Endodermal cell (in vitro differentiated cells): ENCODE measurements around the gene ANO1. TPM values are rescaled to one million over a fixed set of nuclear protein-coding genes. Genes with fewer than 3 reads are reported as not detected.
A peak's percentile ranks its signal among the peaks of the same experiment; 100 is the strongest.

ENCODE experiments used
- DNase-seq: peaks from one replicate; pipeline ENCODE4 v3.0.0-alpha.2; 2017
- H3K27ac ChIP-seq: 2 replicates; pipeline ENCODE4 v1.5.1; 2013; ENCODE audit warnings: mild to moderate bottlenecking, low read depth, low read length, moderate library complexity
- H3K27me3 ChIP-seq: 2 replicates; pipeline ENCODE4 v1.6.1; 2013; ENCODE audit warnings: mild to moderate bottlenecking, low read length, moderate library complexity; ENCODE audit not compliant: insufficient read depth, control insufficient read depth, poor library complexity, severe bottlenecking
- H3K36me3 ChIP-seq: 2 replicates; pipeline ENCODE4 v1.7.0; 2013; ENCODE audit warnings: mild to moderate bottlenecking, low read length, moderate library complexity; ENCODE audit not compliant: control insufficient read depth, insufficient read depth
- H3K4me1 ChIP-seq: one replicate; pipeline ENCODE4 v1.7.0; 2013; ENCODE audit warnings: low read length; ENCODE audit not compliant: control insufficient read depth, insufficient read depth
- H3K4me3 ChIP-seq: 2 replicates; pipeline ENCODE4 v1.5.1; 2013; ENCODE audit warnings: mild to moderate bottlenecking, low read length, moderate library complexity
- H3K9ac ChIP-seq: 2 replicates; pipeline ENCODE4 v1.6.1; 2013; ENCODE audit warnings: mild to moderate bottlenecking, low read length, moderate library complexity; ENCODE audit not compliant: poor library complexity, severe bottlenecking; ENCODE audit errors: extremely low read depth
- H3K9me3 ChIP-seq: 2 replicates; pipeline ENCODE4 v1.6.1; 2013; ENCODE audit warnings: mild to moderate bottlenecking, low read length, moderate library complexity; ENCODE audit not compliant: control insufficient read depth
- H3K27ac Mint-ChIP-seq: 2 replicates; pipeline ENCODE4 v1.8.0; 2020; ENCODE audit warnings: mixed read lengths
- H3K27me3 Mint-ChIP-seq: 2 replicates; pipeline ENCODE4 v1.8.0; 2021; ENCODE audit warnings: mild to moderate bottlenecking, mixed read lengths; ENCODE audit not compliant: insufficient read depth
- H3K36me3 Mint-ChIP-seq: 2 replicates; pipeline ENCODE4 v1.8.0; 2020; ENCODE audit warnings: low read depth, mixed read lengths
- H3K4me1 Mint-ChIP-seq: 2 replicates; pipeline ENCODE4 v1.8.0; 2020; ENCODE audit warnings: mixed read lengths
- H3K4me3 Mint-ChIP-seq: 2 replicates; pipeline ENCODE4 v1.8.0; 2020; ENCODE audit warnings: mild to moderate bottlenecking, moderate library complexity, mixed read lengths
- H3K9me3 Mint-ChIP-seq: 2 replicates; pipeline ENCODE4 v1.8.0; 2020; ENCODE audit warnings: mild to moderate bottlenecking, mixed read lengths
- CTCF ChIP-seq: fragments of 200-600 bp; sonication (generic); conservative IDR thresholded peaks from 2 replicates; pipeline ENCODE4 v1.5.0; 2021; ENCODE audit warnings: antibody characterized with exemption, mild to moderate bottlenecking
- WGBS, 2 experiments: methylation state at CpG; one replicate each; pipeline versions ENCODE4 v1.1.5 to v1.1.7; 2013; ENCODE audit warnings: missing lambda C conversion rate in 2 of 2, mixed read lengths in 1 of 2; ENCODE audit not compliant: insufficient coverage in 1 of 2, insufficient read length in 1 of 2; 5-methylcytosine and 5-hydroxymethylcytosine counted together
- total RNA-seq, 2 donors: library from RNA; stranded (reverse); fragmentation: NEBNext Ultra II Directional in 1 of 2; extraction: Animal tissue kit (Norgen Biotek cat#: 25700) in 1 of 2; gene quantifications; 2 replicates in 1 of 2; 3 replicates in 1 of 2; pipeline ENCODE4 v1.2.1, GENCODE V29; 2021

Gene ANO1
- total RNA-seq, 2 donors from 2014 or later: 3.0 to 7.7 TPM

- H3K4me1 ChIP-seq: no peaks in the 10 kb centered on the region
- no peaks in the 10 kb centered on the region for H3K36me3 ChIP-seq
- no peak overlapping the region for H3K4me3 Mint-ChIP-seq
- H3K4me1 Mint-ChIP-seq: peaks cover 2% of the 10 kb centered on the region
- no peak overlapping the region for H3K9ac ChIP-seq
- no peaks in the 10 kb centered on the region for H3K9me3 ChIP-seq
- H3K4me3 ChIP-seq: no peak overlapping the region
- no peaks in the 10 kb centered on the region for H3K36me3 Mint-ChIP-seq
- H3K27ac Mint-ChIP-seq: no peak overlapping the region
- H3K27me3 Mint-ChIP-seq: peaks cover 36% of the 10 kb centered on the region
- H3K27ac ChIP-seq: no peak overlapping the region
- H3K27me3 ChIP-seq: peaks cover 43% of the 10 kb centered on the region
- 89% methylated on average over 4 of the region's 4 CpGs for WGBS, 2 experiments
- DNase-seq: peak; percentile 70
- H3K9me3 Mint-ChIP-seq: no peaks in the 10 kb centered on the region
- TF ChIP-seq CTCF: peak; percentile 81
Observed at GRCh38 chr11:70082829-70083228, 4.7 kb downstream of the ANO1 start.

GRCh38 chr11:70084046-70084984 is 6.2 kb downstream of the ANO1 start:
- TF ChIP-seq CTCF: no peak

DNA sequence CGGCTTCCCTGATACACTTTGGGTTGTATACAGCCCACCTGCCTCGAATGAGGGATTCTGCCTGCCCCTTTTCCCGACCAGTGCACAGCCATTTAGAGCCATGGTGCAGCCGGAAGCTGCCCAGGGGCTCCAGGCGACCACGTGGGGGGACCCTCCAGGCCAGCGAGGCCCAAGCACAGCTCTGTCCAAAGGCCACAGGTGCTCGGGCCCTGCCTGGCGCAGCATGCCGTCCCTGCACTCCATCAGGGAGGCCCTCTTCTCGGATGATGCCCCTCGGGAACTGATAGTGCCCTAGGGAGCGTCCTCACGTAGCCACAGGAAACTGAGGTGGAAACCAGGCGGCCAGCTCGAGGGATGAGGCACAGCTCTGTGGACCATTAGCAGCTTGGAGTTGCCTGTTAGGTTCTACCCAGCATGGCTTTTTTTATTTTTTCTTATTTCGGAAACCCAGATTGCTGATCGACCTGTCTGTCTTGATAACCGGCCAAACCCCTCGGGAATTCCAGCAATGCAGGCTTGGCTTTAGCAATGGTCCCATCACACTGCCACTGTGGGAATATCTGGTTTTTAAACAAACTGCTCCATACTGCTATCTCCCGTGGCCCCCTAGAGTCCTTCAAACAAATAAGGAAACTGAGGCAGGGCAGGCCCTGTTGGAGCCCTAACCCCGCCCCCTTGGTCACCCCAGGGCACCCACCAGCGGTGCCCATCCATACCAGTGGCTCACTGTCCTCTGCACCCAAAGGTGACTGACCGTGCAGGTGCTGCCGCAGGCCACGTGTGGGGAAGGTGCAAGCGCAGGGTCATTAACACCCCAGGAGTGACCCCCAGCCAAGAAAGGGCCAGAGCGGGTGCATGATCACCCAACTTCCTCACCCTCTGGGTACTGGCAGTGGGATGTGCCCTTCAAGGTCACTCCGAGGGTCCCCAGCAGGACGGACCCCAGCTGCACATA is 8.0 kb downstream of the ANO1 start:
- no peak for TF ChIP-seq CTCF
- Histone ChIP-seq H3K9ac (no peak overlapping the region), H3K27ac (no peak overlapping the region), H3K27me3 (peaks cover 12% of the 10 kb centered on the region), H3K4me3 (no peak overlapping the region), H3K36me3 (no peaks in the 10 kb centered on the region), H3K4me1 (peaks cover 5% of the 10 kb centered on the region), H3K9me3 (no peaks in the 10 kb centered on the region)
- 91 to 94% methylated on average over 22 to 30 of the region's 30 CpGs for WGBS, 2 experiments
- no peak for DNase-seq
- H3K4me3 Mint-ChIP-seq: no peak overlapping the region
- H3K36me3 Mint-ChIP-seq: no peaks in the 10 kb centered on the region
- H3K27ac Mint-ChIP-seq: no peak overlapping the region
- H3K9me3 Mint-ChIP-seq: no peaks in the 10 kb centered on the region
- H3K4me1 Mint-ChIP-seq: peaks cover 9% of the 10 kb centered on the region
- peaks cover 13% of the 10 kb centered on the region for H3K27me3 Mint-ChIP-seq

More at GRCh38 chr11:70084046-70084984, 6.2 kb downstream of the ANO1 start:
- no peak overlapping the region for H3K4me3 Mint-ChIP-seq
- no peaks in the 10 kb centered on the region for H3K9me3 Mint-ChIP-seq
- no peak overlapping the region for H3K4me3 ChIP-seq
- no peak for DNase-seq
- H3K4me1 Mint-ChIP-seq: peaks cover 9% of the 10 kb centered on the region
- no peak overlapping the region for H3K27ac Mint-ChIP-seq
- peaks cover 30% of the 10 kb centered on the region for H3K27me3 ChIP-seq
- H3K9ac ChIP-seq: no peak overlapping the region
- H3K27ac ChIP-seq: no peak overlapping the region
- H3K36me3 ChIP-seq: no peaks in the 10 kb centered on the region
- WGBS, 2 experiments: 92% methylated on average over 8 to 15 of the region's 15 CpGs
- H3K27me3 Mint-ChIP-seq: peaks cover 28% of the 10 kb centered on the region
- peaks cover 5% of the 10 kb centered on the region for H3K4me1 ChIP-seq
- H3K36me3 Mint-ChIP-seq: no peaks in the 10 kb centered on the region
- H3K9me3 ChIP-seq: no peaks in the 10 kb centered on the region
